ENCODE results near the gene ICA1. TPM values are rescaled to one million over a fixed set of nuclear protein-coding genes. Genes with fewer than 3 reads are reported as not detected.

The ICA1 gene
- total and polyA plus RNA-seq, 2 donors (not counting 3 experiments of a cell fraction or from before 2014, with no cell fraction given) = 19.0 to 47.1 TPM

- no TSS peak for BruUV-seq (replicated peaks)
- CTCF ChIA-PET = interaction anchor here (0.6 to 2.8 kb wide), 50 partner anchors 9 to 1197 kb away, joined by 3 to 51 read pairs (median 6); partner anchors contain the start of genes ICA1 and UMAD1
- Histone ChIP-seq H3K36me3 (ENCODE audit: control insufficient read depth in 2 of 2, extremely low read depth in 1 of 2, insufficient read depth in 2 of 2, low read length in 2 of 2) (no peaks in the 10 kb centered on the region), H3K27me3 (ENCODE audit: control insufficient read depth in 2 of 2, insufficient read depth in 2 of 2, low read length in 2 of 2) (peaks cover 3 to 8% of the 10 kb centered on the region in 2 experiments), H3K27ac (ENCODE audit: insufficient read depth, low read depth, low read length) (no peak overlapping the region), H3K4me3 (replicated peaks in 1 of 3; ENCODE audit: insufficient read depth in 1 of 3, low read depth in 1 of 3, low read length in 3 of 3) (no peak overlapping the region), H3K9me3 (replicated peaks; ENCODE audit: control insufficient read depth, insufficient read depth, low read length) (no peaks in the 10 kb centered on the region), H2AFZ (ENCODE audit: low read depth, low read length) (no peak overlapping the region), H3K9ac (replicated peaks; ENCODE audit: extremely low read depth, insufficient read depth, low read length) (no peak overlapping the region), H4K20me1 (replicated peaks; ENCODE audit: control insufficient read depth, extremely low read depth, insufficient read depth, low read length) (no peaks in the 10 kb centered on the region), H3K4me1 (ENCODE audit: control insufficient read depth, extremely low read depth, insufficient read depth, low read length) (no peaks in the 10 kb centered on the region), H3K4me2 (ENCODE audit: insufficient read depth, low read length) (no peak overlapping the region), H3K9me1 (replicated peaks; ENCODE audit: control insufficient read depth, extremely low read depth, insufficient read depth, low read length) (no peaks in the 10 kb centered on the region), H3K79me2 (ENCODE audit: control insufficient read depth, insufficient read depth, low read length) (no peaks in the 10 kb centered on the region)
- dilution Hi-C loops (cut with MboI; ENCODE audit: extremely low pct_ligation_motif_present, low sequenced_read_pairs) = no loop called here
- POLR2A ChIA-PET = no interaction called here
- FAIRE-seq (no peak), DNase-seq (ENCODE audit: low read depth, low spot score) (no peak)
- intact Hi-C loops (cut with micrococcal nuclease) = loop anchor here (1.0 to 10.0 kb wide), 10 partner anchors 79 to 1329 kb away; no protein-coding TSS in a partner anchor
- TF ChIP-seq MAX (IDR thresholded peaks at IDR 0.05; ENCODE audit: insufficient read depth, insufficient read length) (no peak), GATA2 (IDR thresholded peaks at IDR 0.05; ENCODE audit: insufficient read depth, insufficient read length, low read depth, low read length) (no peak), FOS (IDR thresholded peaks at IDR 0.05; ENCODE audit: borderline replicate concordance, insufficient read depth, low read length) (no peak), EZH2 (IDR thresholded peaks at IDR 0.05; ENCODE audit: borderline replicate concordance, low read depth, low read length, severe bottlenecking) (no peak), JUN (IDR thresholded peaks at IDR 0.05; ENCODE audit: borderline replicate concordance, insufficient read depth, insufficient read length, low read depth) (no peak), POLR2AphosphoS5 (IDR thresholded peaks at IDR 0.05; ENCODE audit: insufficient read depth, low read depth, low read length) (no peak), CTCF (IDR thresholded peaks at IDR 0.05; ENCODE audit: extremely low read depth in 1 of 2, insufficient read depth in 1 of 2, low read depth in 1 of 2, low read length in 2 of 2) (no peak), MYC (IDR thresholded peaks at IDR 0.05; ENCODE audit: low read depth, low read length) (no peak), POLR2A (IDR thresholded peaks at IDR 0.05; ENCODE audit: low read depth, low read length) (no peak)
These were observed 34.3 kb upstream of the ICA1 start for GRCh38 chr7:8296362-8296659.

Data from endothelial cell of umbilical vein (primary cell).